ENCODE data around the gene CCDC12.
"Not testable (repeated sequence)": the region's sequence is repeated elsewhere in the genome, so short reads cannot be mapped to it uniquely, and the experiment has no call there.

The CCDC12 gene

DNA sequence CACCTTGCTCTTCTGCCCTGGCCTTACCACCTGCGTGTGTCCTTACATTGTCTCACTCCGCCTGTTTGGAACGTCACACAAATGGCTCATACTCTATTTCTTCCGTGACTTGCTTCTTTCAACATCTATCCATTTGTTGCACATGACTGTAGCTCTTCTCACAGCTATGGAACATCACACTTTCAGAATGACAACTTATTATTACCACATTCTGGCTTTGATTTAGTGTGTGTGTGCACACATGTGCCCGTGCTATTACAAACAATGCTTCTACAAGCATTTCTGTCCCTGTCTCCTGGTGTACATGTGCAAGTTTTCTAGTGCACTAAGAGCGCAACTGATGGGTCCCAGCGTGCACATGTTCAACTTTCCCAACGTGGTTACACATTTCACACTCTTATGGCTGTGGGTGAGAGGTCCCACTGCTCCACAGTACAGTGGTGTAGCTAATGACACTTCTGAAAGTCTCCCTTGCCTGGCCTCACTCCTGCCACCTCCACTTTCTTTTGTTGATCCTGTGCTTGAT is 61.2 kb downstream of the CCDC12 start:
- DNase-seq (ENCODE audit: low spot score) = no peak
- in situ Hi-C loops (cut with MboI; ENCODE audit: low sequenced_read_pairs, unreplicated experiment) = loop anchor here (25.0 kb wide), 1 partner anchor 447 kb away; no protein-coding TSS in a partner anchor

GRCh38 chr3:46914849-46915248 is 61.7 kb downstream of the CCDC12 start:
- no peak for DNase-seq (ENCODE audit: low spot score)
- in situ Hi-C loops (cut with MboI; ENCODE audit: low sequenced_read_pairs, unreplicated experiment) = loop anchor here (25.0 kb wide), 1 partner anchor 447 kb away; no protein-coding TSS in a partner anchor
- TF ChIP-seq CTCF (IDR thresholded peaks at IDR 0.05; ENCODE audit: borderline replicate concordance, control extremely low read depth, extremely low read depth, insufficient read depth, missing control alignments) = no peak

More for the DNA sequence above, 61.2 kb downstream of the CCDC12 start:
- TF ChIP-seq CTCF (IDR thresholded peaks at IDR 0.05; ENCODE audit: borderline replicate concordance, control extremely low read depth, extremely low read depth, insufficient read depth, missing control alignments) = no peak

GRCh38 chr3:46913644-46914043 is 62.9 kb downstream of the CCDC12 start:
- DNase-seq (ENCODE audit: low spot score) = no peak
- in situ Hi-C loops (cut with MboI; ENCODE audit: low sequenced_read_pairs, unreplicated experiment) = loop anchor here (25.0 kb wide), 1 partner anchor 449 kb away; no protein-coding TSS in a partner anchor
- no peak for TF ChIP-seq CTCF (IDR thresholded peaks at IDR 0.05; ENCODE audit: borderline replicate concordance, control extremely low read depth, extremely low read depth, insufficient read depth, missing control alignments)

- in situ Hi-C loops (cut with MboI; ENCODE audit: low sequenced_read_pairs, unreplicated experiment) = loop anchor here (25.0 kb wide), 1 partner anchor 449 kb away; no protein-coding TSS in a partner anchor
- TF ChIP-seq CTCF (IDR thresholded peaks at IDR 0.05; ENCODE audit: borderline replicate concordance, control extremely low read depth, extremely low read depth, insufficient read depth, missing control alignments) = no peak
- no peak for DNase-seq (ENCODE audit: low spot score)
Observed at GRCh38 chr3:46912986-46913385, 63.6 kb downstream of the CCDC12 start.

- DNase-seq (ENCODE audit: low spot score) = not testable (repeated sequence)
- in situ Hi-C loops (cut with MboI; ENCODE audit: low sequenced_read_pairs, unreplicated experiment) = loop anchor here (25.0 kb wide), 1 partner anchor 451 kb away; no protein-coding TSS in a partner anchor
Observed at GRCh38 chr3:46910914-46911313, 65.6 kb downstream of the CCDC12 start.

GRCh38 chr3:46910166-46910760 is 66.3 kb downstream of the CCDC12 start:
- DNase-seq (ENCODE audit: low spot score) = no peak
- TF ChIP-seq CTCF (IDR thresholded peaks at IDR 0.05; ENCODE audit: borderline replicate concordance, control extremely low read depth, extremely low read depth, insufficient read depth, missing control alignments) = no peak
- in situ Hi-C loops (cut with MboI; ENCODE audit: low sequenced_read_pairs, unreplicated experiment) = loop anchor here (25.0 kb wide), 1 partner anchor 452 kb away; no protein-coding TSS in a partner anchor

- TF ChIP-seq CTCF (IDR thresholded peaks at IDR 0.05; ENCODE audit: borderline replicate concordance, control extremely low read depth, extremely low read depth, insufficient read depth, missing control alignments) = peak; percentile 85
- in situ Hi-C loops (cut with MboI; ENCODE audit: low sequenced_read_pairs, unreplicated experiment) = loop anchor here (25.0 kb wide), 1 partner anchor 453 kb away; no protein-coding TSS in a partner anchor
- peak; percentile 94 for DNase-seq (ENCODE audit: low spot score)
Observed at GRCh38 chr3:46909535-46910161, 66.9 kb downstream of the CCDC12 start.

Measured in GM13976 (cell line).